ENCODE results near the gene MPL.
"Not testable (repeated sequence)": the region's sequence is repeated elsewhere in the genome, so short reads cannot be mapped to it uniquely, and the experiment has no call there.

MPL gene

DNA sequence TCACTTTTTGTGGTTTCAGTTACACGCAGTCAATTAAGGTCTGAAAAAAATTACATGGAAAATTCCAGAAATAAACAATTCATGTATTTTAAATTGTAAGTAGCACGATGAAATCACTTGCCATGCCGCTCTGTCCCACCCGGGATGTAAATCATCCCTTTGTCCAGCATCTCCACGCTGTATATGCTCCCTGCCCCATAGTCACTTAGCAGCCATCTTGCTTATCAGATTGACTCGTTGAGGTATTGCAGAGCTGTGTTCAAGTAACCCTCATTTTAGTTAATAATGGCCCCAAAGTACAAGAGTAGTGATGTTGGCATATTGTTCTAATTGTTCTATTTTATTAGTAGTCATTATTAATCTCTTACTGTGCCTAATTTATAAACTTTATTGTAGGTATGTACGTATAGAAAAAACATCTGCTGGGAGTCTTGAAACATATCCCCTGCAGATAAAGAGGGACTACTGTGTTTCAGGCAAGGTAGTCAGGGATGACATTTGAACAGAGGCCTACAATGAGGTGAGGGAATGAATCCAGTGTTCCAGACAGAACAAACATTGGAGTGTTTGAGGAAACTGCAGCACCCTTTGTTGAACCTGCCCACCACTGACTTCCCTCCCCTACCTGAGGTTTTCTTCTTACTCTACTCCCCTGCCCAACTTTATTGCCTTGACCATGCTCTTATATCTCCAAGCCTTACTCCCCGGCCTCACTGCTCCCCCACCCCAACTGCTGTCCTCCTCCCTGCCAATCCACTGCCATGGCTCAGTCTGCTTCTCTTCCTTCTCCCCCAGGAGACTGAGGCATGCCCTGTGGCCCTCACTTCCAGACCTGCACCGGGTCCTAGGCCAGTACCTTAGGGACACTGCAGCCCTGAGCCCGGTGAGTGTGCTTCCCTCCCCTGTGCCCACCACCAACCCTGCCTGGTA lies 14.1 kb downstream of the MPL start:
- in situ Hi-C loops (cut with HindIII; ENCODE audit: low sequenced_read_pairs) = no loop called here

DNA sequence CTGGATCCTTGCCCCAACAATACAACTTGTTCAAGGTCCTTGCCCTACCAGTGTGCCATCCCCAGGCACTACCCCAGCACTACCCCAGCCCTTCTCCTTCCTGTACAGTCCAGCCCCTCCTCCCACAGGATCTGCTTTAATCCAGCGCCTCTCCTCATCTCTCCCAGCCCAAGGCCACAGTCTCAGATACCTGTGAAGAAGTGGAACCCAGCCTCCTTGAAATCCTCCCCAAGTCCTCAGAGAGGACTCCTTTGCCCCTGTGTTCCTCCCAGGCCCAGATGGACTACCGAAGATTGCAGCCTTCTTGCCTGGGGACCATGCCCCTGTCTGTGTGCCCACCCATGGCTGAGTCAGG lies 14.7 kb downstream of the MPL start:
- in situ Hi-C loops (cut with HindIII; ENCODE audit: low sequenced_read_pairs) = no loop called here

GRCh38 chr1:43352881-43353280 lies 15.3 kb downstream of the MPL start:
- in situ Hi-C loops (cut with HindIII; ENCODE audit: low sequenced_read_pairs) = no loop called here

- in situ Hi-C loops (cut with HindIII; ENCODE audit: low sequenced_read_pairs) = no loop called here
Observed at GRCh38 chr1:43354471-43354870, 16.9 kb downstream of the MPL start.

- in situ Hi-C loops (cut with HindIII; ENCODE audit: low sequenced_read_pairs) = no loop called here
Observed at GRCh38 chr1:43354936-43355335, 17.3 kb downstream of the MPL start.

- in situ Hi-C loops (cut with HindIII; ENCODE audit: low sequenced_read_pairs) = no loop called here
Observed at GRCh38 chr1:43357251-43357650, 19.6 kb downstream of the MPL start.

DNA sequence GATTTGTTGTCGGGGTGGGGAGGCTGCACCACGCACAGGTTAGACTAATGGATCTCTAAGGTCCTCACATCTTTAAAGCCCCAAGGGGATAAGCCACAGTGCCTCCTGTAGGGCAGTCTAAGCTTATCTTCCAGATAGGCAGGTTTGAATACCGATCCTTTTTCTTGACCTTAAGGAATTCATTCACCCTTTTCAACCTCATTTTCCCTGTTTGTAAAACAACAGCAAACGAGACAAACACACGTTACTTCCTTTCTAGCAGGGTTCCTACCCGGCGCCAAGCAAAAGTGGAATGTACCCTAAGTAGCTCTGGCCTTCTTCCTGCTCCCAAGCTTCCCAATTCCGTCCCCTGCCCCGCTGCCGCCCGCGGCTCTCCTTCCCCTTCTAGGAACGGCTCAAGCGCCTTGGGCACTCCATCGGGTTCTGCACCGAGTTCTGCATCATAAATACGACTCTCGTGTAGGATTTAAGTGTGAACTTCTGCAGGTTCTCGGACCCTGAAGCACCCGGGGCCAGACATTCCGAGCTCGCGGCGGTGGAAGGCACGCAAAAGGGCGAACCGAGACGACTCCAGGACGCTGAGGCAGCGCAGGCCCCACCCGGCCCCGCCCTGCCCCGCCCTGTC lies 20.6 kb downstream of the MPL start:
- in situ Hi-C loops (cut with HindIII; ENCODE audit: low sequenced_read_pairs) = no loop called here

- in situ Hi-C loops (cut with HindIII; ENCODE audit: low sequenced_read_pairs) = no loop called here
Observed at GRCh38 chr1:43358746-43359693, 21.4 kb downstream of the MPL start, which contains the start of gene CDC20. CDC20 (plus strand) TSS chr1:43358981; CDS start chr1:43359216, 235 bp downstream.

GRCh38 chr1:43359696-43360095 lies 22.1 kb downstream of the MPL start:
- in situ Hi-C loops (cut with HindIII; ENCODE audit: low sequenced_read_pairs) = no loop called here

GRCh38 chr1:43360616-43361015 lies 23.0 kb downstream of the MPL start:
- in situ Hi-C loops (cut with HindIII; ENCODE audit: low sequenced_read_pairs) = no loop called here

DNA sequence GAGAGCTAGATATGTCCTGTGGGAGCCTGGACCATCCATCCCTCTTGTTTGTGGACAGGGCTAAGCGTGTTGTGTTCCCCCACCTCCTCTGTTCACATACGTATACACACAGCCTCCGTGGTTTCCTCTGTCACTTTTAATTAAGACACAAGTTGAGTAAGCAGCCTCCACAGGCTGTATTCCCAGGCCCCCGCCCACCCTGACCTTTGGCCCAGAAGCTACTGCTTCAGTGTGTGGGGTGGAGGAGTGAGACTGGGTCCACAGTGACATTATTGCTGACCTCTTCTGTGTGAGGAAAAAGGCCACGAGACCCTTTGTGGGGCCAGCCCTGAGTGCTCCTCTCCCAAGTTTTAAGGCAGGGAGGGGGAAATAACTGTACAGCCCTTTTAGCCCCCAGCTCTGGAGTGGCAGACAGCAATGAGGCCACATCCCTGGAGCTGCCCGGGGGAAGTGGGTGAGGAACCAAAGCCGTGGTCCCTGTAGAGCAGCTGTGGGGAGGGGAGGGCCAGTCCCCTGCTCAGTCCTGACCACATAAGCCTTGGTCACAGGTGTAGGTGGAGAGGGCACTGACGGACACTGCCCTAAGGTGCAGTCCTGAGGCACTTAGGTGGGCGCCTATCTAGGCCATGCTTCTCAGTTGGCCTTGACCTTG lies 25.8 kb downstream of the MPL start:
- in situ Hi-C loops (cut with HindIII; ENCODE audit: low sequenced_read_pairs) = no loop called here

DNA sequence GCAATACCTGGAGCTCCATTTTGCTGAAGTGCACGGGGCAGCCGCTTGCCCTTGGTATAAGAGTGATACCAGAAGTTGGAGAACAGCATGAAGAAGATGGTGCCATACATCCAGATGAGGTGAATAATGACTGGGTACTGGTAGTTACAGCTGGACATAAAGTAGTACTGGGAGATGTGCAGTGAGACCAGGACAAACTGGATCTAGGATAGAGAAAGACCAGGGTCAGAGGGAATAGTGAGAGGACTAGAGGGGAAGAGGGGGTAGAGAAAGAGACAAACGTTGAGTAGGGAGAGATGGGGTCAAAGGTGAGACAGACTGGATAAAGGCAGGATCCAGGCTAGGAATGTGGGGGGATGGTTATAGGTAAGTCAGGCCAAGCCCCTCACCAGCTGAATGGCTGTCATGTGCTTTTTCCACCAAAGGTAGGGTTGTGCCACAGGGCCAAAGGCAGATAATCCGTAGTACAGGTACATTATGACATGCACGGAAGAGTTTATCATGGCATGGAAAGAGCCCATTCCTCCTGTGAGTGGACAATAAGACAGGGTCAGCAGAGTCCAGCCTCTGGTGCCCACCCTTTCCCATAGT lies 26.4 kb downstream of the MPL start:
- in situ Hi-C loops (cut with HindIII; ENCODE audit: low sequenced_read_pairs) = no loop called here

- in situ Hi-C loops (cut with HindIII; ENCODE audit: low sequenced_read_pairs) = no loop called here
Observed at GRCh38 chr1:43365678-43366077, 28.1 kb downstream of the MPL start.

DNA sequence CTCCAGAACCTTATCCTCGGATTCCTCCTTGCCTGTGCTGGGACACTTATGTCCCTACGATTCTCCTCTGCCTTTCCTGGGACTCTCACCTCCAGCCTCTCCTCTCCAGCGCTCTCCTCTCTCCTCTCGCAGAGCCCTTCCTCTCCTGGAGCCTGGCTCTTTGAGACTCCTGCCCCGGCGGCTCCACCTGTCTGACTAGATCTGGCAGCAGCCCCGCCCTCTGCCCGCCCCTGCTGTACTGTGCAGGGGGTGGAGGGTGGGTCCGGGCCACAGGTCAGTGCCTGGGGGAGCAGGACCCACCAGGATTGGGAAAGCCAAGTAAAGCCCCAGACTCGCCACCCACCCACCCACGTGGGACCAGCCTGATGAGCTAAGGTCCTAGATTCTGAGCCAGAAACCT lies 28.6 kb downstream of the MPL start:
- in situ Hi-C loops (cut with HindIII; ENCODE audit: low sequenced_read_pairs) = no loop called here

DNA sequence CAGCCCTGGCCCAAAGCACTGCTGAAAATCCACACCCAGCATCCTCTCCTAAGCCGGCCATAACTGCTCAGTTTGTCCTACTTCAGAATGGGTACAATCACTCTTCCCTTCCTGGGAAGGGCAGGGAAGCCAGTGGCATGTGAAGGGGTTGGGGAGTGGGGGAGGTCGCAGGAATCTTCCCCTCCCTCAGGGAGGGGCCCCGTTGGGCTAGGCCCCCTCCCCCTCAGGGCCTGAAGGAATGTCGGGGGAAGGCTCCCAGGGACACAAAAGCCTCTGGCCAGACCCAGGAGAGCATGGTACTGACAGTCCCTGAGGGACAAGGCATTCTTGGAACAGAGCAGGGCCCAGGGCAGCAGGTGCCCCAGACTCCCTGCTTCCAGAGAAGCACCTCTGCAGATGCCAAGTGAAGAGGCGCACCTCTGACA lies 29.0 kb downstream of the MPL start:
- in situ Hi-C loops (cut with HindIII; ENCODE audit: low sequenced_read_pairs) = no loop called here

DNA sequence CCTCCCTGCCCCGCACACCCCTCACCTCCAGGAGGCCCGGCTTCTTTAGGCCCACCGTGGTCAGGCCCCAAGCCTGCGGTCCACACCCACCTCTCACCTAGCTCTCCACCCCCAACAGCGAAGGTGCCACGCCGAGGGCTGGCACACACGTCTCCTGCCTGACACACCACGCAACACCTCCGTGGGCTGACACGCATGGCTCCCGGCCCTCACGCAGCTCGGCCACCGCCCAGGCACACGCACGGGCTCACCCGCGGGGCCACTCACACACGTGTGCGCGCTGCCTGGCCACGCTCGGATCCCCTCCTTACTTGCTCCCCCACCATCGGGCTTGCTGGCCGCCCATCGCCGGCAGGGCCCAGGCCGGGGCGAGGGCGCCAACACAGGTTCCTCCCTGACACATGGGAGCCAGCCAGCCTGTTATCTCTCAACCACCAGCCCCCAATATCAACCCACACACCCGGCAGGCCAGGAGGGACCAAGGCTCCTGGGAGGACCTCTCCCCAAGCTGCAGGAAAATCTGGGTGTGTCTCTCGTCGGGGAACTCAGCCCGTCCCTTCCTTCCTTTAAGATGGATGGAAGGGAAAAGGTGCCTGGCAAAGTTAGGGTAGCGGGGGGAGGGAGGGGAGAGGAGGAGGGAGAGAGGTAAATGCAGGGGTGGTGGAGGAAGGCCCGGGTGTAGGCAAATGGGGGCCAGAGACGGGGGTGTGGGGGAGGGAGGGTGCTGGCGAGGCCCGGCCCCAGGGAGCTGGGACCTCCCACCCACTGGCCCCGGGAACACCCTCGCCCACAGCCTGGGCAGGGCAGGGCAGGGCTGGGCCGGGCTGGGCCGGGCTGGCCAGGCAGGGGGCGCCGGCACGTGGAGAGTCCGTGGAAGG lies 29.6 kb downstream of the MPL start:
- in situ Hi-C loops (cut with HindIII; ENCODE audit: low sequenced_read_pairs) = no loop called here

- in situ Hi-C loops (cut with HindIII; ENCODE audit: low sequenced_read_pairs) = no loop called here
Observed at GRCh38 chr1:43367904-43368645, 30.5 kb downstream of the MPL start, which contains the start of gene ELOVL1. ELOVL1 (minus strand) TSS chr1:43368011; CDS start chr1:43365609, 2,402 bp downstream.

GRCh38 chr1:43368646-43369020 lies 31.0 kb downstream of the MPL start:
- in situ Hi-C loops (cut with HindIII; ENCODE audit: low sequenced_read_pairs) = no loop called here

DNA sequence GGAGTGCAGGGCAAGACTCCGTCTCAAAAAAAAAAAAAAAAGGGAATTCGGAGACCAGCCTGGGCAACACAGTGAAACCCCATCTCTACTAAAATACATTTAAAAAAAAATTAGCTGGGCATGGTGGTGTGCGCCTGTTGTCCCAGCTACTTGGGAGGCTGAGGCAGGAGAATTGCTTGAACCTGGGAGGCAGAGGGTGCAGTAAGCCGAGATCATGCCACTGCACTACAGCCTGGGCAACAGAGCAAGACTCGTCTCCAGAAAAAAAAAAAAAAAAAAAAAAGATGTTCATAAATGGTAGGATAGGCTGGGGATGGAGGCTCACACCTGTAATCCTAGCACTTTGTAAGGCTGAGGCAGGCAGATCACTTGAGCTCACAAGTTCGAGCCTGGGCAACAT lies 32.2 kb downstream of the MPL start:
- in situ Hi-C loops (cut with HindIII; ENCODE audit: low sequenced_read_pairs) = not testable (repeated sequence)
